ENCODE measurements around the gene NBAS.
"Not testable (repeated sequence)": the region's sequence is repeated elsewhere in the genome, so short reads cannot be mapped to it uniquely, and the experiment has no call there.

The NBAS gene

GRCh38 chr2:15557887-15558311, 3.2 kb downstream of the NBAS start:
- no peak for DNase-seq

DNA sequence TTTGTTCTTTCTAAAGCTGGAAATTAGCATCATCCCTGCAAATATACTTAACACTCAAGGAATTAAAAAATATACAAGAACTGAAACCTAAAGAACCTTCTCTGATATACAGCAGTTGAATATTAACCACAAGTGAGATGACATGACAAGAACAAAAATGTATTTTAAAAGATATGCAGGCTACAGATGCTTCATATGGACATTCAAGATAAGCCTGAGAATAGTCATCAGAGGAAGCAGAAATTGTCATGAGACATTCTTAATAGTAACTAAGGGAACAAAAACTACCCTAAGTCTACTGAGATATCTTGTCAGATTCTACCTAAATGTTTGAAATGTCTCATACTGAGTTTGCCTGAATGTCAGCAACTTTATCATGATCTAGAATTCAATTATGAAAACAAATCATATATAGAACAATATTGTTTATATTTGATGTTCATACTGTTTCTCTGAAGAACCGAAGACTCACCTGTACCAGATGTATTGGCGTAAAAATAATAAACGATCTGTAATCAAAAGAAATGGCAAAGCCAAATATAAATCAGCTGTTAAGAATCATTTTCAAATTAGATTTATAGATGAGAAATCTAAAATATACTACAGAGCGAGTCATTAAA, 4.7 kb downstream of the NBAS start:
- DNase-seq, result no peak

DNA sequence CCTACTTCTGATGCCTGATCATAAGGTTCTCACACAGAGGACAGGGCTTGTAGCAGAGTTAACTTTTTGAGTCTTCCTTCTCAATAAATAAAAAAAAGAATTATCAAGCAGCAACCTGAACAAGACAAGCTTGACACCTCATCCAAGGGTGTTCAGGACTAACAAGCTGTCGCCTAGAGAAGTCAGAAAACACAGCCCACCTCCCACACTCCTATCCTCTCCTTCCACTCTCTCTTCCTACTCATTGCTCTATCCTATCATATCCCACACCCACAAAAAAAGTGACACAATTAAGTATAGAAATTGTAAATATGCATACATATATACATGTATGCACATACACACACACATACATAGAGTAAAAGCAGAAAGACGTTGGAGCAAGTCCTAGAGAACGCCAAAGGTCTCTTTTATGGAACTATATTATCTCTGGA, 5.4 kb downstream of the NBAS start:
- DNase-seq, result no peak

GRCh38 chr2:15554525-15555218, 6.5 kb downstream of the NBAS start:
- no peak for DNase-seq

DNA sequence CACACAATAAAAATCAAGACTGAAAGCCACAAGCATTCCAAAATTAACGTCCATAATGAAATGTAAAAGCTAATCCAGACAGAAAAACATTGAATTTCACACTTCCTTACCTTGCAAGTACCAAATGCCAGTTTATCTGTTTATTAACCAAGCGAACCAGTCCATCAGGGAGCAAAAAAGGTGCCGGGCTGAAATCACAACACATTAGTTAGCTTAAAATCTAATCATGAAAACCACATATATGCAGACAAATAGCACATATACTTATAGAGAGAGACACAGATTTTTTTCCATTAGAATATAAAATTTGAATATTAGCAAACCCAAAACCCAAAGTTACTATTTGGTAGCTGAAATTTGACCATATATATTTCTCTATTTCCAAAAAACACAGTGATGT, 7.2 kb downstream of the NBAS start:
- no peak for DNase-seq

DNA sequence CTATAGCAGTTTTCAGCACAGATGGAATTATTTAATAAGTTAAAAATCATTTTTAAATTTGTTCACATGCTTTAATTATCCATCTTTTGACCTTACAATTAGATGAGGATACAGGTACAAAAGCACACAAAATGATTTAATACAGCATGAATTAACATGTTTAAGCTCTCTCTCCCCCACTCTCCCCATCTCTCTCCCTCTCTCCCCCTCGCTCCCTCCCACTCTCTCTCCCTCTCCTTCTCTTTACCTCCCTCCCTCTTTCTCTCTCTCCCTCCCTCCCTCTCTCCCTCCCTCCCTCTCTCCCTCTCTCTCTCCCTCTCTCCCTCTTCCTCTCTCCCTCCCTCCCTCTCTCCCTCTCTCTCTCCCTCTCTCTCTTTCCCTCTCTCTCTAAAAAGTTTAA, 7.6 kb downstream of the NBAS start:
- no peak for DNase-seq

- DNase-seq, result no peak
Observed at GRCh38 chr2:15548974-15549373, 12.2 kb downstream of the NBAS start.

DNA sequence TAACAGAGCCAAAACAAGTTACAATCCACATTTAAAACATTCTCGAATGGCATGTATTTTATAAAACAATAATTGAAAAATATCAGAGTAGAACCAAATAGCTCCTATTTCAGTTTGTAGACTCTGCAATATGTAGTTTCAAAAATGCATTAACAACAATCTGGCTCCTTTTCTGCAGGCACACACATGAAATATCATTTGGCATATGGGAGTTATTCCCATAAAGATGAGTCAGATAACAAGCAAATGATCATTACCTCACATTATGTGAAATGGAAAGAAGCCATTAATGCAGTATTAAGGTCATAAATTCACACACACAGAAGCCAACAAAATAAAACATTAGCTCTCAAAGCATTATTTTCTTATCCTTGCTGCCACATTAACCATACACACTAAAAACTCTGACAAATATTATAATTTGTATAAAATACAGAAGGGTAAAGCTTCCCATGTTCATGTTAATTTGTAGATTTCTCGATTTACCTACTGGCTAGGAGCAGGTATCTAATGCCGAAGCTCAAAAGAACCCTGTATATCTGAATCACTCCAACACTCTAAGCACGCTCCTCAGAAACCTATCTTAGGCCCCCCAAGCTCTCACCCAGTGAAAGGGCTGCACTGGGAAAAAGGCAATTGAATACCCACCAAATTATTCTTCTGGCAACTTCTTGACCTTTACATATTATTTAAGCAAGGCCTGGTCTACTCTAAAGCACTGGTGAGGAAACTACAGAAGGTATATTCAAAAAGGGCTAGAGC, 13.8 kb downstream of the NBAS start:
- DNase-seq, result no peak

- no peak for DNase-seq
Observed at GRCh38 chr2:15546297-15547098, 14.6 kb downstream of the NBAS start.

GRCh38 chr2:15544227-15544626, 16.9 kb downstream of the NBAS start:
- DNase-seq, result no peak

DNA sequence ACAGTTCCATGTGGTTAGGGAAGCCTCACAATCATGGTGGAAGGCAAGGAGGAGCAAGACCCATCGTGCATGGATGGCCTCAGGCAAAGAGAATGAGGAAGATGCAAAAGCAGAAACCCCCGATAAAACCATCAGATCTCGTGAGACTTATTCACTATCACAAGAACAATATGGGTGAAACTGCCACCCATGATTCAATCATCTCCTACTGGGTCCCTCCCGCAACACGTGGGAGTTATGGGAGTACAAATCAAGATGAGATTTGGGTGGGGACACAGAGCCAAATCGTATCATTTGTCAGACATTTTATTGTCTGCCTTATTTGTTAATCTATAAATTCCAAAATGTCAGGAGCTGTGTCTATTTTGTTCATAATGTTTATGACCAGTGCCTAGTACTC, 17.6 kb downstream of the NBAS start:
- no peak for DNase-seq

DNA sequence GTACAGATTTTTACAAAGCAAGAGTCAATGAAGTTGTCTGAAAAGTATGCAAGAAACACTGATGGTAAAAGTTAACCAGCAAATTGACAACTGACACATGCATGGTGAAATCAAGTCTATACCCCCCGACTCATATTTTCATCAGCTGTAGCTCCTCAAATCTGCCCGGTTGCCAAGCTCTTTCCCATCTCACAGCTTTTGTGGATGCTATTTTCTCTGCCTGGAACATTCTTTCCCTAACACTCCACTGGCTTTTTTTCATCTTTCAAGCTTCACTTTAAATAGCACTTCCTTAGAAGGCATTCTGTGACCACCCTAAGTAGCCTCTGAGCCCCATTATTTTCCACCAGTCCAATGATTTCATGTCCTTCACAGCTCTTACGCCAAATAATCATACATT, 18.1 kb downstream of the NBAS start:
- no peak for DNase-seq

- DNase-seq, result not testable (repeated sequence)
Observed at GRCh38 chr2:15542269-15542668, 18.9 kb downstream of the NBAS start.

DNA sequence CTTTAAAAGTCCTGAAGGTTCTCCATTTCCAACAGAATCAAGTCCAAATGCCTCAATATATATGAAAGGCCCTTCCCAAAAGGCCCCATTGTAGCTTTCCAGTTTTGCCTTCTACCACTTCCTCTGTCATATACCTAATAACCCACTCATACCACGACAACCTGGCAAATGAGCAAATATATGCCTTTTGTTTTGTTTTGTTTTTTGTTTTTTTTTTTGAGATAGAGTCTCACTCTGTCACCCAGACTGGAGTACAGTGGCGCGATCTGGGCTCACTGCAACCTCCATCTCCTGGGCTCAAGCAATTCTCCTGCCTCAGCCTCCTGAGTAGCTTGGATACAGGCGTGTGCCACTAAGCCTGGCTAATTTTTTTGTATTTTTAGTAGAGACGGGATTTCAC, 20.6 kb downstream of the NBAS start:
- DNase-seq, result not testable (repeated sequence)

GRCh38 chr2:15539999-15540398, 21.1 kb downstream of the NBAS start:
- DNase-seq, result no peak

- no peak for DNase-seq
Observed at GRCh38 chr2:15538792-15539191, 22.3 kb downstream of the NBAS start.

DNA sequence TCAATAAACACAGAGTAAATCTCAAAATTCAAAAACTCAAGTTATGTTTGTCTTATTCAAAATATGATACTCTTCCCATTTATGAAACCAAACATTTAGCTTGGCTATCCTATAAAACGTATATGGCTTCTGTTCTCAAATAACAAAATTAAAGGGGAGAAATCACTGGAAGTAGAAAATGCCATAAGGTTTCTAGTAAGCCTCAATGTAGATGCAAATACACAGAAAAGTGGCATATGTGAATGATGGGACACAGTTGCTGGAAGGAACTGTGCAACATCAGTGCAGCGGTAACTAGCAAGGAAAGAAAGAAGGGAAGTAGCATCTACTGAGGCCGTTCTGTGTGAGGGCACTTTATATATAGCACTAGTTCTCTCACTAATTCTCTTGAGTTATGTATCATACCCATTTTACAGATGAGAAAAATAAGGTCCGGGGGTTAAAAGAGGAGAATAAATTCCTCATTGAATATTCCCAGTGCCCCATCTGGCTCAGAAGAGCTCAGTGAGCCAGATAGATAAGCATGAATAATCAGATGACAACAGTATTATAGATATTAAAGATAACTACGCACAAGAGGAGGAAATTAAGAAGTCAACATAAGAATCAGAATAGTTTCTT, 27.2 kb downstream of the NBAS start:
- DNase-seq, result no peak

DNA sequence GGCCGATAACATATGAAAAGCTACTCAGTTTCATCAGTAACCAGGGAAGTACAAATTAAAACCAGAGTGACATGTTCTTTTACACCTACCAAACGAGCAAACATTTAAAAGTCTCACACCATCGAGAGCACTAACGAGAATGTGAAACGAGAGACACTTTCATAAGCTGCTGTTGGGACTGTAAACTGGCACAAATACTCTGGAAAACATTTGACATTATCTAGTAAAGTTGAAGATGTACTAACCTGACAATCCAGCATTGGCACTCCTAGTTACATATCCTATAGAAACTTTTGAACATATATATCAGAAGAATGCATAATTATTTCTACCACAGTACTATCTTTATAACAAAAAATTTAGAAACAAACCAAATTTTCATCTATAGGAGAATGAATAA, 28.1 kb downstream of the NBAS start:
- no peak for DNase-seq

- DNase-seq, result no peak
Observed at GRCh38 chr2:15531095-15531854, 29.9 kb downstream of the NBAS start.

DNA sequence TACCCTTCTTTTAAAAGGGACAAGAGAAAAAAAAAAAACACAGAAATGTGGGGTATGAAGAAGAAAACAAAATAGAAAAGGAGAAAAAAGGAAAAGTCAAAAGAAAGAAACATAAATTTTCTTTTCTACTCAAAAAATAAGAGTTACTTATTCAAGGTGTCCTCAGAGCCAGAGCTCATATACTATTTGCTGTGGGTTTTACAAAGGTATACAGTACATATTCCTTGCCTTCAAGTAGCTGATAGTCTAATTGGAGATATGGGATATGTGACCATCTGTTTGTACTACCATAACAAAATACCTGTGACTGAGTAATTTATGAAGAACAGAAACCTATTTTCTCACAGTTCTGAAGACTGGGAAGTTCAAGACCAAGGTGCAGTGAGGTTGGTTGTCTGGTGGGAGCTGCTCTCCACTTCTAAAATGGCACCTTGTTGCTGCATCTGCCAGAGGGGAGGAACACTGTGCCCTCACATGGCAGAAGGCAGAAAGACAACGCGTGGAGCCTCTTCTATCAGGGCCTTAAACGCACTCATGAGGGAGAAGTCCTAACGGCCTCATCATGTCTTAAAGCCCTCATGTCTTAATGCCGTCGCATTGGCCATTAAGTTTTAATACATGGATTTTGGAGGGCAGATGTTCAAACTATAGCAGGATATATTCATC, 33.9 kb downstream of the NBAS start:
- no peak for DNase-seq

GRCh38 chr2:15521641-15522181, 39.4 kb downstream of the NBAS start:
- no peak for DNase-seq
